Limb (tissue), 2 donors: ENCODE results near the gene CIRBP.

Experiments used
- DNase-seq, 2 donors: peaks; one replicate each; pipeline ENCODE4 v3.0.0-alpha.2; 2016; ENCODE audit errors: extremely low spot score in 2 of 2

CIRBP gene

DNA sequence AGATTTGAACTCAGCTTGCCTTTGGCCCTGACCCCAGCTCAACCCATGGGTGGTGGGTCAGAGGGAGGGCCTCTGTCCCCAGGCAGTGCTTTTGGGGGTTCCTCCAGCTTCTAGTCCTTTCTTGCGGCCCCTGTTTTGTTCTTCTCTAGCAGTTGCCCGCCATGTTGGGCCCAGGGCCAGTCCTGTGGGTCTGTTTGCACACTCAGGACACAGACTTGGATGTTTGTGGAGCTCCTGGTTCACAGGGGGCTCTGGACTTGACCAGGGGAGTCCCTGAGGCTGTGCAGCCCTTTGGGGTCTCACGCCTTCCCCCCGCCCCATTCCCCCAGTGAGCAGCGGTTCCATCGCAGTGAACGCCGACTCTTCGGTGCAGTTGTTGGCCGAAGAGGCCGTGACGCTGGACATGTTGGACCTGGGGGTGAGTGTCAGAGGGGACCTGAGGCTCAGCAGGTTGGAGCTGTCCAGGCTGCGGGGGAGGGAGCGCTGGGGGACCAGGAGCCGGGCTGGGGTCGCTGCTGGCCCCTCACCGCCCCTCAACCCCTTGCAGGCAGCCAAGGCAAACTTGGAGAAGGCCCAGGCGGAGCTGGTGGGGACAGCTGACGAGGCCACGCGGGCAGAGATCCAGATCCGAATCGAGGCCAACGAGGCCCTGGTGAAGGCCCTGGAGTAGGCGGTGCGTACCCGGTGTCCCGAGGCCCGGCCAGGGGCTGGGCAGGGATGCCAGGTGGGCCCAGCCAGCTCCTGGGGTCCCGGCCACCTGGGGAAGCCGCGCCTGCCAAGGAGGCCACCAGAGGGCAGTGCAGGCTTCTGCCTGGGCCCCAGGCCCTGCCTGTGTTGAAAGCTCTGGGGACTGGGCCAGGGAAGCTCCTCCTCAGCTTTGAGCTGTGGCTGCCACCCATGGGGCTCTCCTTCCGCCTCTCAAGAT lies 25.1 kb upstream of the CIRBP start:
- DNase-seq = peak; percentile 78 to 87

DNA sequence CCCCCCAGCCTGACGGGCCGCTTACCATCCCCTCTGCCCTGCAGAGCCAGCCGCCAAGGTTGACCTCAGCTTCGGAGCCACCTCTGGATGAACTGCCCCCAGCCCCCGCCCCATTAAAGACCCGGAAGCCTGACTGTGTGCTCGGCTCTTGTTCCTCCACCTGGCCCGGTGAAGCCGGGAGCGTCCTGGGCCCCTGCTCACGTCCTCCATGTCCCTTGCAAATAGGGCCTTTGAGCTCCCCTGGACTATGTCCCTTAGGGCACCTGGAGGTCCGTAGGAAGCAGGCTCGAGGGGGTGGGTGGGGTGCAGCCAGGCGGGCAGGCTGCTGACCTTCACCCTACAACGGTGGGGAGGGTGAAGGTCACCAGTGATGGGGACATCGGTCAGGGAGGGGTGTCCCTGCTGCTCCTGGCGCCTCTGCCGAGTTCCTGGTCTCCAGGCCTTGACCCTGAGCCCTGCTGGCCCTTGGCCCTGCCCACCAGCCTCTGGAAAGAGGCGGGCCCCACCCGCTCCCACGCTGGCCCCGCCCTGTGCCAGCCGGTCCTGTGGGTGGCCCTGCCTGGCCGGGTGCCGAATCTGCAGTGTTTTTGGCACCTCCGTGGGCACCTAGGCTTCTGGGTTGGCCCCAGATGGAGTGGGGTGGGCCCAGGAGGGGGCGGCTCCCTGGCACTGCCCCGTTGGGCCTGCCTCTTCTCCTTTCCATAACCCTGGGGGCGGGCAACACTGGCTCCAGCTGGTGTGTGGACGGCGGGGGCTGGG lies 24.3 kb upstream of the CIRBP start:
- DNase-seq = peak in 1 of 2 donors; percentile 58

DNA sequence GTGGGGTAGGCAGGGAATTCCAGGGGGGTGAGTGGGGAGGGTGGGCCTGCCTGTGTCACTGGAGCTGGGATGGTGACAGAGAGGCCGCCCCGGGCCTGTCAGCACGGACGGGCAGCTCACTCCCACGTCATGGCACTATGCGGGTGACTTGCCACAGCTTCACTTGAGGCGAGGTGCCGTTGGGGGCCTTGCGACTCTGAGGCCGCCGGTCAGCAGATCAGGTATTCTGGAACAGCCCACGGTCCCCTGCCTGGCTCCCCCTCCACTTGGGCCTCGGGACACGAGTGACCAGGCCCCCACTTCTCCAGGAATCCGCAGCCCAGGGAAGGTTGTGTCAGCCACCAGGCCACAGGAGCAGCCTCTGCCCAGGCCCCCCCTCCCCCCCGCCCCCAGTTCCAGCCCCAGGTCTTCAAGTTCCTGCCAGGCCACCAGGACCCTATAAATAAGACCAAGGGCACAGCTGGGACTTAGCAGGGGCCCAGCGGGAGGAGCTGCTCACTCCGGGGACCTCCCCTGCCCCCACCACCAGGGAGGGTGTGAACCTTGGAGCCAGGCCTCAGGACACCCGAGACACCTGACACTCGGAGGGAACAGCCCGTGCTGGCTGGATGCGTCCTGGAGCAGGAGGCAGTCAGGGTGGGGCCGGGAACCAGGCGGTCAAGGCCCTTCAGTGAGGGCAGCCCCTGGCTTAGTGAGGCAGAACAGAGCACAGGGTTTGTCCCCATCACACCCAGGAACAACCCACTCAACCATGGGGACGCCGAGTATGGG lies 23.5 kb upstream of the CIRBP start:
- peak in 1 of 2 donors; percentile 64 for DNase-seq

DNA sequence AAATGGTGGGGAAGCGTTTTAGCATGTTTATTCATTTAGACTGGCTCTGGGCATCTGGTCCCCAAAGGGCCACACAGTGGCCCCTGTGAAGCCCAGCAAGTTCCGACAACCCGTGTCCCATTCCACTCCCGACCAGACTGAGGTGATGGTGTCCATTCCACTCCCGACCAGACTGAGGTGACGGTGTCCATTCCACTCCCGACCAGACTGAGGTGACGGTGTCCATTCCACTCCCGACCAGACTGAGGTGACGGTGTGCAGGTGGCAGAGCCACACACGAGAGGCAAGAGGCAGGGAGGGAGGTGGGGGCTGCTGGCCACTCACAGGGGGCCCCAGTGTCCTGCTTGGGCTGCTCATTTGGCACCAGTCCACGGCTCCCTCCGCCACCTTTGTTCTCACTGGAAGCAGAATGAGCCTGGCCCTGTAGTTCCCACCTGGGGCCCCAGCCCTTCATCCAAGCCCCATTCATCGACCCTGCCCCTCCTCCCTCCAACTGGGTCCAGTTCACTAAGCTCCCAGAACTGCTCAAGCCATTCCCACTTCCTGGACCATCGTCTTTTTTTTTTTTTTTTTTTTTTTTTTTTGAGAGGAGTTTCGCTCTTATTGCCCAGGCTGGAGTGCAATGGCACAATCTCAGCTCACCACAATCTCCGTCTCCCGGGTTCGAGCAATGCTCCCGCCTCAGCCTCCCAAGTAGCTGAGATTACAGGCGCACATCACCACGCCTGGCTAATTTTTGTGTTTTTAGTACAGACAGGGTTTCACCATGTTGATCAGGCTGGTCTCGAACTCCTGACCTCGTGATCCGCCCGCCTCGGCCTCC lies 22.7 kb upstream of the CIRBP start:
- DNase-seq = peak in 1 of 2 donors; percentile 65

DNA sequence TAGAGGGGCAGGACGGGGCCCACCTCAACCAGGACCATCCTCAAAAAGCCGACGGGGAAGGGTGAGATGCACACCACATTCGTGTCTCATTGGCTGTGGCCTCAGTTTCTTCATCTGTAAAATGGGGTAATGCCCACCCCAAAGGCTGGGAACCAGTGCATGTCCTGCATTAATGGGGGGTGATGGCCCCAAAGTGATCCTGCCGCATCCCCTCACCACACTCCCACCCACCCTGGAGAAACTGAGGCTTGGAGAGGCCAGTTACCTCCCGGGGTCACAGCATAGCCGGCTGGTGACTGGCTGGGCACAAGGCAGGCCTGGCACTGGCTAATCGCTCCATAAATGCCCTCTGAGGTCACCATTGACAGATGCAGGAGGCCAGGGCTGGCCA lies 21.4 kb upstream of the CIRBP start:
- no peak for DNase-seq

DNA sequence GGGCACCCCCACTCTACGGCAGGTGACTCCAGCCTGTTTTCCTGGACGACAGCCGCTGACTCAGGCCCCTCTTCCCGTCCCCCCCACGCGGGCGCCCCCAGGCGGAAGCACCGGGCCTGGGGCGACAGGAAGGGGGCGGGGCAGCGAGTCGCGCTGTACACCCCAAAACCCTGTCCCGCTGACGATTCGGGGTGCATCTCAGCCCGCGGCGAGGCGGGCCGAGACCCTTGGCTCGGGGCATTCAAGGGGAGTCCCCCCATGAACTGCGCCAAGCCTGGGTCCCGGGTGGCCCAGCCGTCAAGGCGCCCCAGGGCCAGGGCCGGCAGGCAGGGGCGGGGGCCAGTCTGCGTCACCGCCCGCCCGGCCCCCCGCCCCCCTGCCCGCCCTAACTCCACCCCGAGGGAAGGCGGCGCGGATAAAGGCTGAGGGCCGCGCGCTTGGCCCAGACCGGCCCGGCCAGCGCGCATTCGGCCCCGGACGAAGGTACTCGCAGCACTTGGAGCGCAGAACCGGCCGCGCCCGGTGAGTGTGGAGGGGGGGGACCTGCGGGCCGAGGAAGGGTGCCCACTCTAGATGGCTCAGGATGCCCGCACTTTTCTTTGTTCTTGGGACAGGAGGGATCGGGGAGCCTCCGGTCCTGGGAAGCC lies 20.9 kb upstream of the CIRBP start, which contains the start of gene MIDN:
MIDN (plus strand) TSS at position 445 of the 647 bp plus-strand sequence. CDS start 1,714 bp downstream, outside the sequence.
- DNase-seq = peak in 1 of 2 donors; percentile 89

DNA sequence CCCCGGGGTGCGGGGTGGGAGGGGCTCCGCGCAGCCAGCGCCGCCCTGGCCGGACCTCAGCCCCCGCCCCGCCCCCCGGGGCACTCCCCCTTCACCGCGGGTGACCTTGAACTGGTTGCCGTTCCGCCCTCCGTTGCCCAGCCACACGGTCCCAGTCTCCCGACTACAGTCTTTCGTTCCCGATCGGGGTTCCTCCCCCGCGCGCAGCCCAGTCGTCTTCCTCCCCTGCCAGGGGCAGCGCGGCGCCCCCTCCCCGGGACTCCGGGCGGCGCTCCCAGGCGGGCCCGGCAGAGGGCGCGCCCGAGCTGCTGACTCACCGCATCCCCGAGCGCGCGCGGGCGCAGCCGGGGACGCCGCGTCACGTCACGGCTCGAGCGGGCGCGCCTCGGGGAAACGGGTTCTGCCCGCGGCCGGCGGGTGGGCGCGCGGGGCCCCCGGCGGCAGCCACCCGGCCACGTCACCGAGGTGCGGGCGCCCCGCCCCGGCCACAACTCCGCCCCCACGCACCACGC lies 20.3 kb upstream of the CIRBP start:
- peak; percentile 77 to 93 for DNase-seq

DNA sequence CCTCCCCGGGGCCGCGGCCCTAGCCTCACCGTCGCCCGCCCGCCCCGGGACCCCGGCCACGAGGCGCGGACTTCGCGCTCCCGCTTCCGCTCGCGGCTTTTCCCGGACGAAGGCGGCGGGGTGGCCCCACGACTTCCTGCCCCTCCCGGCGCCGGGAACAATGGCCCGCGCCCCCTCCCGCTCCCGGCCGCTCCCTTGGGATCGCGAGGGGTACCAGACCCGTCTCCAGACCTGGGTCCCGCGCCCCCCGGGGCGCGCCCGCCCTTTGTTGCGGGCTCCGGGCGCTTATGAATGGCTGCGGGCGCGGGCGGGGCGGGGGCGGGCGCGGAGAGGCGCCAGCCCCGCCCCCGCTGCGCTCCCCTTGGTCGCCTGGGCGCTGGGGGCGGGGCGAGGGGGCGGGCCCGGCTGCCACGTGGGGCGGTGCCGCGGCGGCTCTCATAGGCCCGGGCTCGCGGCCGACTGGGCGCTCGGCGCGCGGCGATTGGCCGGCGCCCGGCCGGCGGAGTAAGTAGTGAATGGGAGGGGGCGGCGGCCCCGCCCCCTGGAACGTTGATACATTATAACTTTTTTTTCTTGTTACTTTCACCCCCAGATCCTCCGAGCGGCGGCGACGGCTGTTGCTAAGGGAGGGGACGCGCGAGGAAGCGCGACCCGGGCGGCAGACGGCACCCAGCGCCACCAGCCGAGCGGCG lies 19.7 kb upstream of the CIRBP start:
- DNase-seq = peak; percentile 97 to 98

DNA sequence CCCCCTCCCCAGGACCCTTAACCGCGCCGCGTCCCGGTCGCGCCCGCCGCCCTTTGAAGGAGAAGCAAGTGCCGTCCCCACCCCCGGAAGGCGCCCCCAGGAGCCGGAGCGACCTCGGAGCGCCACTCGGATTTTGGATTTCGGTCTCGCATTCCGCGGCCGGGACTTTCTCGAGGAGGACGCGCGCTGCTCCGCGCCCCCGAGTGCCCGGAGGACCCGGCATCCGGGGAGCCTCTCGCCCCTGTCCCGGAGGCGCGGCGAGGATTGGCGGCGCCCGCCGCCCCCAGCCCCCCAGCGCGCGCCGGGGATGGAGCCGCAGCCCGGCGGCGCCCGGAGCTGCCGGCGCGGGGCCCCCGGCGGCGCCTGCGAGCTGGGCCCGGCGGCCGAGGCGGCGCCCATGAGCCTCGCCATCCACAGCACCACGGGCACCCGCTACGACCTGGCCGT lies 19.1 kb upstream of the CIRBP start:
- no peak for DNase-seq

DNA sequence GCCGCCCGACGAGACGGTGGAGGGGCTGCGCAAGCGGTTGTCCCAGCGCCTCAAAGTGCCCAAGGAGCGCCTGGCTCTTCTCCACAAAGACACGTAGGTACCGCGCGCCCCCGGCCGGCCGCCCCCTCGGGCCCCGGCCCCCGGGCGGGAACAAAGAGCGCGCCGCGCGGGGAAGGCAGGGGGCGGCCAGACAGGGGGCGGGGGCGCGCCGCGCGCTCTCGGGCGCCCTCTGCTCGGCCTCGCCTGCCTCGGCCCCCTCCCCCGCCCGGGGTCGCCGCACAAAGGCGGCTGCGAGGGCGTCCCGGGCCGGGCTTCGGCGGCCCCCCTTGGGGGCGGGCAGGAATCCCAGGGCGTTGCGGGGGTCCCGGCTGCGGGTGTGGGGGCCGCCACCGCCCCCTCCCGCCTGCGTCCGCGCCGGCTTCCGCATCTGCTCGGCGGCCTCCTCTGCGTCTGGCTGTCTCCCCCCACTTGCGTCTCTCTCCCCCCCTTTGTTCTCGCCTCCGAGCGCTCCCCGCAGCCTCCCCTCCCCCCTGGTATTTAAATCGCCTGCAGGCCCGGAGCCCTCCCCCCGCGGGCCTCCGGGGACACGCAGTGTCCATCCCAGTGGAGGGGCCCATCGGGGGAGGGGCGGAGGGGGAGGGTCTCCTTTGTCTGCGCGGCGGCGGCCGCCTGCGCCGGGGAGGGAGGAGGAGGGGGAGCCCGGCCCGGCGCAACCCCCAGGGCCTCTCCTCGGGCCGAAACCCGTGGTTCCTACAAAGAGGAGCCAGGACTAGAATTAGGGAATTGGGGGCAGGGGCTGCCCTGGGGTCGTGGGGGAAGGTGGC lies 18.5 kb upstream of the CIRBP start:
- DNase-seq = peak in 1 of 2 donors; percentile 85

DNA sequence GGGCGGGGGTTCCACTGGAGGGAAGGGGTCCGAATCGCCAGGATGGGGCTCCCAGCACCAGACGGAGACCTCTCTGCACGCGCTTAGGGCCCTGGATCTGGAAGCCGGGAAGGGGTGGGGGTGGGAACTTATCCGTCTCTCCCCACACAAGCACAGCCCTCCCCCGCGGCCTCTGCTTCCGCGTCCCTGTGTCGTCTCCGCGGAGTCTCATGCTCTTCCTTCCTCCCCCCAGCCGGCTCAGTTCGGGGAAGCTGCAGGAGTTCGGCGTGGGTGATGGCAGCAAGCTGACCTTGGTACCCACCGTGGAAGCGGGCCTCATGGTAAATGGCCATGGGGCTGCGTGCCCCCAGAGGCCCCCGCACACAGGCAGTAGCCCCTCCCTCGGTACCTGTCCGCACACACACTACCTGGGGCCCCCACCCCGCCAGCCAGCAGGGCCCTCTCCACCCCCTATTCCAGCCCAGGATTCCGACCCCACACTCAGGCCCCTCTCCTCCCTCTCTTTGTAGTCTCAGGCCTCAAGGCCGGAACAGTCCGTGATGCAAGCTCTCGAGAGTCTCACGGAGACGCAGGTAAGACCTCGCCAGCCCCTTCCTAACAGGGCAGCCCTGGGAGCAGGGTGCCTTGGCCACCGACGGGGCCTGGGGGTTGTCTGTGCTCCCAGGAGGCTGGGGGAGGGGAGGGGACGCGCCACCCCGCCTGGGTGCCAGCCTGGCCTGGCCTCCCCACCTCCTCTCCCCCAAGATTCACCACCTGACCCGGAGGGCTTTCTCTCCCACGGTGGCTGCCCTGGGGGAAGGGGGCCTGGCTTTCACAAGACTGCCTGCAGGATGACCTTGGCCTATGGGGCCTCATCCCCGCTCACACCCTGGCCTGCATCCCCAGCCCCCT lies 17.6 kb upstream of the CIRBP start:
- DNase-seq = peak in 1 of 2 donors; percentile 78

DNA sequence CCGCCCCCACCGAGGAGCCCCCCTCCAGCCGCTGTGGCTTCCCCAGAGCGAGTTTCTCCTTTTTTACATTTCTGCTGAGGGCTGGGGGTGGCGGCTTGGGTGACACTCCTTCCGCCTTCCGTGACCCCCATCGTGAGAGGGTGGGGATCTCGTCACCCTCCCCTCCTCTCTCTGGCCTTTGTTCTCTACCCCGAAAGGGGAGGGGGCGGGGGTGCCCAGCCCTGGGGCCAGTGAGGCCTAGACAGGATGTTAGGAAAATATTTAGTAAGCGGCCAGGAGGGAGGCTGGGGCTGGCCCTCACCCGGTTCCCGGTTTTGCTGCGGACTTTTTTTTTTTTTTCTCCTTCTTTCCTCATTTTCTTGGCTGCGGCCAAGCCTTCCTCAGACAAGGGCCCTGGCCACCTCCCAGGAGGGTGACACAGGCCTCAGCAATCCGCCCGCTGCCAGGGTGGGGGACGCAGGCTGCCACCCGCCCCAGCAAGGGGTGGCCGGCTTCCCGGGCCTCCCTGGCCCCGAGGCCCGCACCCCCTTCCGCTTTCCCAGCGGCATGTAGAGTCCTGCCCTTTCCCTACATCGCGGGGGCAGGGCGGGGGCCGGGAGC lies 16.8 kb upstream of the CIRBP start:
- DNase-seq = peak in 1 of 2 donors; percentile 69

DNA sequence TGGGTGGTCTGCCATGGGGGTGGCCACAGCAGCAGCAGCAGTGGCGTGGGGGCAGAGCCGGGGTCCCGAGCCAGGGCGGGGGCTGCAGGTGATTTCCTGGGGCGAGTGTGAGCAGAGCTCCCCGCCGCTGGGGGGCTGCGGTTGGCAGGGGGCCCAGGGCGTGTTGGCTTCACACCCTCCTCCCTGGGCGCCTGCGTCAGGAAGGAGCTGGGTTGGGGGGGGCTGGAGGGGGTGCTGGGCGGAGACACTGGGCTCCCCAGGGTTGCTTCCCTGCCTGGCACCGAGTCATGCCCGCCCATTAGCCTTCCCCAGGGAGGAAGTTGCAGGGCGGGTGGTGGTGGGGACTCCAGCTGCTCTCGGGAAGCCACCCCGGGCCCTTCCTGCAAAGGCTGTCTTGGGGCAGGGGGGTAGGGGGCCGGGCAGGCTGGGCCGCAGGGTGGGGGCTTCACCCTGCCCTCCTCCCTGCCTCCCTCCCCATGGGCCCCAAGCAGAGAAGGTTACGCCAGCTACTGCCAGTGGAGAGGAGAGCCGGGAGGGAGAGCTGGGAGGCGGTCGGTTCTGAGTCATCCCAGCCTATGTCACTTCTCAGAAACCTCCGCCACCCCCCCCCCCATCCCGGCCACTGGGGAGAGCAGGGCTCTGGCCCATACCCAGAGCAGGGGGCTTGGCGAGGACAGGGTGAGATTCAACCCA lies 16.2 kb upstream of the CIRBP start:
- peak in 1 of 2 donors; percentile 84 for DNase-seq

DNA sequence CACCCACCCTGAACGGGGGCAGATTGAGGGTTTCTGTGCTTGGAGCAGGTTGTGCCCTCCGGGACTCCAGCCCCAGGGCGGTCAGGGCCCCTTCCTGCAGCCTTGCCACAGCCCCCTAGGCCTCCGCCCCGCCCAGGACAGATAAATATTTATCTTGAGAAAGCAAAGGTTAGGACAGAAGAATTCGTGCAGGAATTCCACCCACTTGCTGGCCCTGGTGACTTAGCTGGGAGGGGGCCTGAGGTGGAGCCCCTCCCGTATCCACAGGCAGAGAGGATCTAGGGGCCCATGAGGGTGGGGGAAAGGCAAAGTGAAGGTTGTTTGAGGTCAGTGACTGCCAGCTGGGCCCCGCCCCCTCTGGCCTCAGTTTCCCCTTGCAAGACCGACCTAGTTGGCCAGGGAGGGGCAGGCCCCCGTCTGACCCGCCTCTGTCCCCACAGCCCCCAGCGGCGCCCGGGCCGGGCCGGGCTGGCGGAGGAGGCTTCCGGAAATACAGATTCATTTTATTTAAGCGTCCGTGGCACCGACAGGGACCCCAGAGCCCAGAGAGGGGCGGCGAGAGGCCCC lies 15.5 kb upstream of the CIRBP start:
- peak in 1 of 2 donors; percentile 45 for DNase-seq

DNA sequence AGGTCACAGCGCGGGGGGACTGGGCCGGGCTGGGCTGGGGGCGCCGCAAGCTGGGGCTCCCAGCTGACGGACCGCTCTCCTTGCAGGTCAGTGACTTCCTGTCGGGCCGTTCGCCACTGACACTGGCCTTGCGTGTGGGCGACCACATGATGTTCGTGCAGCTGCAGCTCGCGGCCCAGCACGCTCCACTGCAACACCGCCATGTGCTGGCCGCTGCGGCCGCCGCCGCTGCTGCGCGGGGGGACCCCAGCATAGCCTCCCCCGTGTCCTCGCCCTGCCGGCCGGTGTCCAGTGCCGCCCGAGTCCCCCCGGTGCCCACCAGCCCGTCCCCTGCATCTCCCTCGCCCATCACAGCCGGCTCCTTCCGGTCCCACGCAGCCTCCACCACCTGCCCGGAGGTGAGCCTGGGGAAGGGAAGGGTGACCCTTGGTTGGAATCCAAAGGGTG lies 15.0 kb upstream of the CIRBP start:
- no peak for DNase-seq
